Body of pancreas (tissue), 4 donors: ENCODE measurements around the gene ATF6.

ENCODE experiments used
- POLR2A ChIP-seq, 3 donors: fragments of 450-650 bp; IDR thresholded peaks; one replicate each; pipeline ENCODE4 v1.6.1; 2016; ENCODE audit warnings: antibody characterized with exemption in 3 of 3, mild to moderate bottlenecking in 2 of 3
- TF ChIP-seq, protein P1 (sequence below), 7 experiments: fragments of 450-650 bp in 4 of 7; fragments of 200-600 bp in 3 of 7; sonication (generic) in 3 of 7; IDR thresholded peaks; one replicate each; pipeline ENCODE4 v1.5.1; 2016 to 2019; ENCODE audit warnings: antibody characterized with exemption in 7 of 7

DNA sequence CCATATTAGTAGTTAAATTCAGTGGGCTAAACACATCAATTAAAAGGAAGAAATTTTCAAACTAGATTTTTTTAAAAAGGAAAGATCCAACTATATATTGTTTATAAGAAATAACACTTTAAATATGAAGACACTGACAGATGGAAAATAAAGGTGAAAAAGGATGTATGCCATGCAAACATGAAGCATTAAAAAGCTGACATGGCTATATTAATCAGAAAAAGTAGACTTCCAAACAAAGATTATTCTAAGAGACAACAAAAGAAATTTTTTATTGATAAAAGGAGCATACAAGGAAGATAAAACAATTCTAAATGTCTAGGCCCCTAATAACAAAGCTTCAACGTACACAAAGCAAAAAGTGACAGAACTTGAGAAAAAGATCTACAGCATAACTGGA lies 92.2 kb downstream of the ATF6 start:
- TF ChIP-seq, protein P1, sequence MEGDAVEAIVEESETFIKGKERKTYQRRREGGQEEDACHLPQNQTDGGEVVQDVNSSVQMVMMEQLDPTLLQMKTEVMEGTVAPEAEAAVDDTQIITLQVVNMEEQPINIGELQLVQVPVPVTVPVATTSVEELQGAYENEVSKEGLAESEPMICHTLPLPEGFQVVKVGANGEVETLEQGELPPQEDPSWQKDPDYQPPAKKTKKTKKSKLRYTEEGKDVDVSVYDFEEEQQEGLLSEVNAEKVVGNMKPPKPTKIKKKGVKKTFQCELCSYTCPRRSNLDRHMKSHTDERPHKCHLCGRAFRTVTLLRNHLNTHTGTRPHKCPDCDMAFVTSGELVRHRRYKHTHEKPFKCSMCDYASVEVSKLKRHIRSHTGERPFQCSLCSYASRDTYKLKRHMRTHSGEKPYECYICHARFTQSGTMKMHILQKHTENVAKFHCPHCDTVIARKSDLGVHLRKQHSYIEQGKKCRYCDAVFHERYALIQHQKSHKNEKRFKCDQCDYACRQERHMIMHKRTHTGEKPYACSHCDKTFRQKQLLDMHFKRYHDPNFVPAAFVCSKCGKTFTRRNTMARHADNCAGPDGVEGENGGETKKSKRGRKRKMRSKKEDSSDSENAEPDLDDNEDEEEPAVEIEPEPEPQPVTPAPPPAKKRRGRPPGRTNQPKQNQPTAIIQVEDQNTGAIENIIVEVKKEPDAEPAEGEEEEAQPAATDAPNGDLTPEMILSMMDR (IDR thresholded peaks at IDR 0.05): no peak
- TF ChIP-seq POLR2A (IDR thresholded peaks at IDR 0.05): no peak
